ENCODE results near the gene OCA2.

- TF ChIP-seq CTCF (IDR thresholded peaks at IDR 0.05; ENCODE audit: low read length) (no peak), EZH2 (IDR thresholded peaks at IDR 0.05; ENCODE audit: borderline replicate concordance, low read length) (no peak)
These were observed 233.7 kb downstream of the OCA2 start for GRCh38 chr15:27865323-27865922.
